Measurements from ENCODE around the gene MICALL2.

GRCh38 chr7:1488016-1488415, 28.7 kb upstream of the MICALL2 start:
- TF ChIP-seq CTCF (IDR thresholded peaks at IDR 0.05) (no peak), POLR2A (IDR thresholded peaks at IDR 0.05) (no peak)

All from upper lobe of left lung (tissue), 4 donors.